K562 (cell line): ENCODE data around the gene PCDH12. TPM values are rescaled to one million over a fixed set of nuclear protein-coding genes. Genes with fewer than 3 reads are reported as not detected.
A peak's percentile ranks its signal among the peaks of the same experiment; 100 is the strongest.

Experiments
- ATAC-seq: fragments of 200-7000 bp; cut with Tn5 transposase; 3 replicates; pipeline ENCODE4 v1.9.1; 2020; ENCODE audit warnings: moderate library complexity
- BruUV-seq: library from RNA; stranded (reverse); fragments of 400-500 nt; replicated peaks from 2 replicates; lab custom pipeline; 2021; lab: Mats Ljungman, UMichigan
- CTCF ChIA-PET: fragments of 300-600 bp; formaldehyde crosslinking; extraction: SDS; loops from one replicate; lab custom pipeline; 2021; ENCODE audit warnings: low intra/inter-chr PET ratio; lab: Yijun Ruan, JAX
- POLR2A ChIA-PET: fragments of 300-600, 350-650 bp; sonication (Branson Sonifier 250); formaldehyde crosslinking; extraction: SDS; loops from one replicate; lab custom pipeline; 2021; ENCODE audit warnings: antibody characterized with exemption, inconsistent platforms; lab: Yijun Ruan, JAX
- DNase-seq, 4 experiments: peaks; one replicate each; pipeline versions ENCODE4 v3.0.0 to v3.0.0-alpha.2; 2011 to 2018; ENCODE audit warnings: low spot score in 3 of 4, mixed read lengths in 3 of 4; ENCODE audit errors: extremely low read depth in 1 of 4
- FAIRE-seq: peaks from 2 replicates; lab custom pipeline; 2011; peaks lifted over from hg19 to GRCh38; lab: Jason Lieb, UNC
- H2AFZ ChIP-seq: 2 replicates; pipeline ENCODE4 v1.6.0; 2011; ENCODE audit warnings: low read depth, low read length, control low read depth, inconsistent platforms
- H3K27ac ChIP-seq: fragments of 200-600 bp; 3 replicates; pipeline ENCODE4 v1.8.0; 2011; ENCODE audit warnings: low read depth, mild to moderate bottlenecking, control low read depth, inconsistent platforms, low read length, moderate library complexity, mixed read lengths; ENCODE audit errors: extremely low read depth
- H3K27me3 ChIP-seq, 2 experiments: fragments of 300-600 bp in 1 of 2; 2 replicates in 1 of 2; 3 replicates in 1 of 2; pipeline versions ENCODE4 v1.6.0 to v1.8.0; 2011; ENCODE audit warnings: inconsistent platforms in 2 of 2, low read length in 2 of 2, mild to moderate bottlenecking in 1 of 2, mixed read lengths in 1 of 2, moderate library complexity in 1 of 2; ENCODE audit not compliant: control insufficient read depth in 2 of 2, insufficient read depth in 2 of 2
- H3K36me3 ChIP-seq: fragments of 300-600 bp; 3 replicates; pipeline ENCODE4 v1.8.0; 2011; ENCODE audit warnings: mild to moderate bottlenecking, low read length, inconsistent platforms; ENCODE audit not compliant: control insufficient read depth, insufficient read depth
- H3K4me1 ChIP-seq, 2 experiments: fragments of 200-600 bp in 1 of 2; replicated peaks in 1 of 2; 2 replicates in 1 of 2; 3 replicates in 1 of 2; pipeline versions ENCODE4 v1.5.1 to v1.8.0; 2011; ENCODE audit warnings: inconsistent platforms in 2 of 2, low read length in 2 of 2, mild to moderate bottlenecking in 1 of 2, mixed read lengths in 1 of 2, moderate library complexity in 1 of 2; ENCODE audit not compliant: control insufficient read depth in 2 of 2, insufficient read depth in 2 of 2
- H3K4me2 ChIP-seq: 2 replicates; pipeline ENCODE4 v1.6.1; 2011; ENCODE audit warnings: low read length, control low read depth, inconsistent platforms, mixed read lengths; ENCODE audit not compliant: insufficient read depth
- H3K4me3 ChIP-seq: fragments of 200-600 bp; sonication (generic), shearing (Covaris generic); 2 replicates; pipeline ENCODE4 v1.5.1; 2016; ENCODE audit warnings: control low read depth, inconsistent platforms
- H3K79me2 ChIP-seq: fragments of 200-600 bp; 3 replicates; pipeline ENCODE4 v1.8.0; 2011; ENCODE audit warnings: low read length, inconsistent platforms; ENCODE audit not compliant: control insufficient read depth, insufficient read depth
- H3K9ac ChIP-seq, 2 experiments: 2 replicates each; pipeline versions ENCODE4 v1.6.0 to v1.6.1; 2011; ENCODE audit warnings: low read depth in 2 of 2, low read length in 2 of 2, control low read depth in 1 of 2, inconsistent platforms in 1 of 2, mild to moderate bottlenecking in 1 of 2, mixed read lengths in 1 of 2; ENCODE audit not compliant: insufficient read depth in 1 of 2
- H3K9me1 ChIP-seq: one replicate; pipeline ENCODE4 v1.6.0; 2011; ENCODE audit warnings: inconsistent platforms, mild to moderate bottlenecking, low read length, moderate library complexity; ENCODE audit not compliant: control insufficient read depth, insufficient read depth
- H3K9me3 ChIP-seq: replicated peaks from 2 replicates; pipeline ENCODE4 v1.5.1; 2011; ENCODE audit warnings: low read depth, low read length, inconsistent platforms; ENCODE audit not compliant: control insufficient read depth, insufficient read depth
- H4K20me1 ChIP-seq: replicated peaks from 2 replicates; pipeline ENCODE4 v1.6.1; 2011; ENCODE audit warnings: low read length, inconsistent platforms, mixed read lengths; ENCODE audit not compliant: control insufficient read depth, insufficient read depth
- CTCF ChIP-seq, 3 experiments: IDR thresholded peaks in 2 of 3; conservative IDR thresholded peaks in 1 of 3; 2 replicates each; pipeline ENCODE4 v1.5.1; 2011 to 2012; ENCODE audit warnings: low read length in 3 of 3, mild to moderate bottlenecking in 3 of 3, control low read depth in 2 of 3, improper control_type of control experiment in 1 of 3, inconsistent platforms in 1 of 3, low read depth in 1 of 3, mixed read lengths in 1 of 3, moderate library complexity in 1 of 3; ENCODE audit not compliant: insufficient read depth in 2 of 3
- PHB2 ChIP-seq: fragments of 450-650 bp; IDR thresholded peaks from 2 replicates; pipeline ENCODE4 v1.6.1; 2017; ENCODE audit warnings: low read depth
- POLR2AphosphoS2 ChIP-seq: IDR thresholded peaks from 2 replicates; pipeline ENCODE4 v1.6.1; 2012; ENCODE audit warnings: low read length, improper control_type of control experiment
- POLR2AphosphoS5 ChIP-seq: IDR thresholded peaks from 2 replicates; pipeline ENCODE4 v1.6.1; 2011; ENCODE audit warnings: mild to moderate bottlenecking, low read depth, low read length, moderate library complexity; ENCODE audit not compliant: control insufficient read depth, insufficient read depth
- SMAD3 ChIP-seq: fragments of 450-650 bp; formaldehyde crosslinking; conservative IDR thresholded peaks from 2 replicates; pipeline ENCODE4 v1.4.0; 2020; ENCODE audit warnings: mild to moderate bottlenecking
- WGBS: fragments of 100-300 bp; shearing (Covaris generic); methylation state at CpG from one replicate; pipeline ENCODE4 v1.1.6; 2016; ENCODE audit warnings: low coverage, mixed read lengths; ENCODE audit not compliant: insufficient coverage; ENCODE audit errors: missing lambda C conversion rate; 5-methylcytosine and 5-hydroxymethylcytosine counted together
- in situ Hi-C: fragments of 300-500 bp; cut with MboI; formaldehyde crosslinking; loops from 4 replicates; pipeline ENCODE4 v1.15.0; 2018; ENCODE audit warnings: inconsistent platforms, mixed read lengths
- intact Hi-C: fragments of 100-400 bp; cut with micrococcal nuclease; formaldehyde crosslinking; loops from 2 replicates; pipeline ENCODE4 v1.14.2; 2022
- polyA plus RNA-seq, 8 experiments: library from polyadenylated mRNA; depleted of rRNA in 4 of 8; stranded (reverse) in 5 of 8; unstranded in 3 of 8; fragments of >200 nt; fragmentation: Nextera tagmentation in 2 of 8; fragmentation: Illumina TruSeq in 1 of 8; extraction: Ambion mirVana in 2 of 8; extraction: Trizol in 1 of 8; gene quantifications; 2 replicates each; pipeline versions ENCODE4 v1.2.1 to v1.2.3, GENCODE V29; 2011 to 2014; ENCODE audit warnings: inconsistent platforms in 1 of 8, missing spikeins in 1 of 8
- total RNA-seq, 7 experiments: library from RNA; depleted of rRNA in 6 of 7; stranded (reverse); fragments of >200 nt in 6 of 7; fragmentation: Illumina TruSeq in 2 of 7; extraction: Trizol in 2 of 7; gene quantifications; 2 replicates each; pipeline versions ENCODE4 v1.2.1 to v1.2.3, GENCODE V29; 2011 to 2021; ENCODE audit warnings: low replicate concordance in 1 of 7

PCDH12 gene
- total and polyA plus RNA-seq, 9 of the 15 experiments (the other 6 are each of a cell fraction or from before 2014, with no cell fraction given) = 0.01 to 0.04 (median 0.01) TPM; not detected in 4

GRCh38 chr5:141940695-141941271 lies 17.2 kb downstream of the PCDH12 start:
- H3K9me1 ChIP-seq = no peaks in the 10 kb centered on the region
- in situ Hi-C loops (no loop called here), intact Hi-C loops (no loop called here)
- peaks cover 10 to 11% of the 10 kb centered on the region in 2 experiments; a peak in 3 of 5 replicates for H3K27me3 ChIP-seq
- TF ChIP-seq PHB2 (no peak), SMAD3 (CRISPR knock-in tag) (no peak), POLR2AphosphoS2 (no peak), POLR2AphosphoS5 (0 out of 2 replicates have a peak, but pooled peaks have one; percentile 9), CTCF (IDR thresholded peaks at IDR 0.05 in 2 of 3, conservative IDR thresholded peaks at IDR 0.05 in 1 of 3; ENCODE audit: insufficient read depth in 2 of 3, low read depth in 1 of 3, low read length in 3 of 3) (peak in 2 of 3 experiments; percentile 28 to 31; a peak in 2 of 6 replicates)
- H3K27ac ChIP-seq = no peak overlapping the region
- POLR2A ChIA-PET = interaction anchor here (0.6 to 2.4 kb wide), 5 partner anchors 17 to 167 kb away, joined by 3 to 10 read pairs (median 4); partner anchors contain the start of genes DELE1 and PCDH12
- H3K4me1 ChIP-seq = peaks cover 0 to 8% of the 10 kb centered on the region in 2 experiments; a peak in 2 of 5 replicates
- peak; percentile 89 for ATAC-seq
- no peak overlapping the region for H3K4me3 ChIP-seq
- no TSS peak for BruUV-seq
- H2AFZ ChIP-seq = no peak overlapping the region
- CTCF ChIA-PET = interaction anchor here (0.6 kb wide), 1 partner anchor 25 kb away, joined by 4 read pairs; no protein-coding TSS in a partner anchor
- FAIRE-seq = no peak
- peak; percentile 30 to 38 (median 34) for DNase-seq
- H3K9me3 ChIP-seq = no peaks in the 10 kb centered on the region
- peak overlapping the region in 1 of 2 experiments; percentile 54; a peak in 1 of 4 replicates for H3K9ac ChIP-seq
- no peak overlapping the region for H3K4me2 ChIP-seq
- H3K79me2 ChIP-seq = no peaks in the 10 kb centered on the region
- peaks cover 33% of the 10 kb centered on the region for H3K36me3 ChIP-seq
- WGBS = 3% methylated on average over 6 of the region's 6 CpGs
- 0 out of 2 replicates have a peak, but pooled peaks cover 4% of the 10 kb centered on the region for H4K20me1 ChIP-seq
